T-helper 1 cell (primary cell): ENCODE measurements around the gene COPS3.

Experiments used
- DNase-seq, 5 donors: peaks; one replicate each; pipeline ENCODE4 v3.0.0-alpha.2; 2012 to 2020

COPS3 gene

DNA sequence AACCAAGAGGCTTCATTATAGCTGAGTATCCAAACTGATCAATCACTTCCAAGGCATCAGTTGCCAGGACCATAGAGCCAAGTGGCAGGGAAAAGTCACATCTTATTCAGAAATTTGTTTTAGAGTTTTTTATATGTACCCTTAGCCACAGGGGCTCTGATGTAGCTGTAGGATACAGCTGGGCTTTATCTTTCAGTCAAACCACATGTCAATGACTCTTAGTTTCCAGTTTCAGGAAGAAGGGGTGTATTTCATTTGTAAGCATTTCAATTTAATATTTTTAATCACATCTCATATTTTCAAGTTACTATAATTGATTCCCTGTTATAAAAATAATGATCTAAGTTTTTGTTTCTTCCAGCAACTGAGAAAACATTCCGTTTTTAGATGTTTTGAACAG, 41.2 kb downstream of the COPS3 start:
- DNase-seq, result no peak

DNA sequence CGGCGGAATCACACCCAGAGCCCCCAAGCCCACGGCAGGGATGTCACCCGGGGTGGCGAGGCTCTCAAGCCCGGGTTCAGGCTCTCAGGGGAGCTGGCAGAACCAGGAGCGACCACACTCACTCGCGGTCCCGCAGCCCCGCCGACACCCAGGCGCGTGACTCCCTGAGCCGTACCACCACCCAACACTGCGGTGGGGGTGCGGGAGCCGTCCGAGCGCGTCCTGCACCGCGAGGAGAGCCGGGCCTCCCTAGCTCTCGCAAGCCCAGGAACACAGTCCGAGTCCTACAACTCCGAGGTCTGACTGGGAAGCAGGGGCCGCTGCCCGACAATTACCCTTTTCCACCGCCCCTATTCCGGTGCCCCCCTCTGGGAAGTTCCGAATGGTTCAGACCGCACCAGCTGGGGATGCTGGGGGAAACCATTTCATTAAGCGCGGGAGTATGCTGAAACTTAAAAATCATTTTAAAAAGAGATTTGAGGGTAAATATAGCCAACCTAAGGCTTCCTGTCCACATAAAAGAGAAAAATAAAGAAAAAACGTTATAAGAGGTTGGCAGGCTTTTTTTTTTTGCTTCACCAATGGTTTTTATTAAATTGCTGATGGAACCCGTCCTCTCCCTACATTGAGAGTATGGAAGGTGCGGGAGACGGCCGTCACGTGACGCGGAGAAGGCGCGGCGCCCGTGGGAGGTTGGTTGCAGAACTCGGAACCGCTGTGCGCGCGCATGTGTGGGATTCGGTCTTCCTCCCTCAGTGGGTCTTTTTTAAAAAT, 43.8 kb downstream of the COPS3 start, which contains the start of gene FLCN:
FLCN (minus strand) TSS at position 143 of the 774 bp plus-strand sequence. CDS start 9,031 bp downstream, outside the sequence.
- DNase-seq, result peak; percentile 84 to 89 (median 87)

DNA sequence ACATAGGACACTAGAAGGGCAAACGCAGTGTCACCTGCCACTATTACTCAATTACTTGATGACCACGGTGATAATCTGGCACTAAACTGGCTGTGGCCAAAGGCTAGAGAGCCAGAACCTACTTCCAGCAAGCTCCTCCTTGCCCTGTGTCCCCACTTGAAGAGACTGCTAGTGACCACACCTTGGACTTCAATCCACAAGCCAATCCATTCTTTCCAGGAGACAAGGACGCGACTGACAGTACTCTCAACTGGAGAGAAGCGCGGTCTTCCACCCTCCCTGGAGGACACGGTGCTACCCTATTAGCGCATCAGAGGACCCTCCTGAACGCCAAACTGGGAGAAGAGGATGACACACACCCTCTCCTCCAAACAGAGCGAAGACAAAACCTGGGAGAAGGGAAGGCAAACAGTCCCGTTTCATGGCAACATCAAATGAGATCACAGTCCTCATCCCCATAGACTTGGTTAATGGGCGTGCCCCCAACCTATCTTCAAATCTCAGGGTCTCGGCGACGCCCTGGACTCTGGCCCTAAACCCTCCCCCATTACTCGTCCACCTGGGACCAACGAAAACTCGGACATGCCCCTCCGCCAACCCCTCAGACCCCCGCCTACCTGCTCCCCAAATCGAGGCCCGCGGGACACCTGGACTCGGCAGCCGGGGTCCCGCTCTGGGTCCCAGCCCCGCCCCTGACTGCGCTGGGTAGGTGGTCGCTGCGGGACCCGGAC, 44.6 kb downstream of the COPS3 start:
- DNase-seq, result no peak

DNA sequence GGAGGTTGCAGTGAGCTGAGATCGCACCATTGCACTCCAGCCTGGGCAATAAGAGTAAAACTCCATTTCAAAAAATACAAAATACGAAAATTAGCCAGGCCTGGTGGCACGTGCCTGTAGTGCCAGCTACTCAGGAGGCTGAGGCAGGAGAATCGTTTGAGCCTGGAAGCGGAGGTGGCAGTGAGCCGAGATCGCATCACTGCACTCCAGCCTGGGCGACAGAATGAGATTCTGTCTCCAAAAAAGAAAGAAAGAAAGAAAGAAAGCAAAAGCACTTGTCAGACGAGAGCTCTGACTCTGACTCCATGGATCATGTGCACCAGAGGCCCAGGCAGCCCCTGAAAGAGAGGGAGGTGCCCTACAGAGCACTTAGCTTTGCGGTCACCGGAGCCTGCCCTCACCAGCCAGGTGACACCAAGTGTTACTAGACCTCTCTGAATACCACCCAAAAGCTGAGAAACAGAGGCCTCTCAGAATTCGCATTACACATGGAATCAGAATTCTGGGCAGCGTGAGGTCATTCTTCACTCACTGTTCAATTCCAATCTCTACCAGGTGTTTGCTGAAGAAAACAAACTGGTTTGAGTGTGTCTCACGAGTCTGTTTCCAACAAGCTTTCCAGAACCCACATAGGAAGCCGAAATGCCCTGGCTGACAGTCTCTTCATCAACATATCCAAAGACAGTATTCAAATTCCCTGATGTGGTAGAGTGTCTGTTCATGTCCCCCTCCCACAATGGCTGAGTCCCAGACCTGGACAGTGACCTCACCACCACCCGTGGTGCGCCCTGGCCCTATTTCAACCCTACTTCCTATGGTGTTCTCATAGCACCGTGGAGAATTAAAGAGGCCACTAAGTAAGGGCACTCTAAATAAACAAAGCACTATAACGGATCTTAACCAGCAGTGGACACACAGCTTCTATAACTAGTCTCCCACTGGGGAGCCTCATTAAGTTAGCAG, 45.6 kb downstream of the COPS3 start:
- DNase-seq, result no peak

DNA sequence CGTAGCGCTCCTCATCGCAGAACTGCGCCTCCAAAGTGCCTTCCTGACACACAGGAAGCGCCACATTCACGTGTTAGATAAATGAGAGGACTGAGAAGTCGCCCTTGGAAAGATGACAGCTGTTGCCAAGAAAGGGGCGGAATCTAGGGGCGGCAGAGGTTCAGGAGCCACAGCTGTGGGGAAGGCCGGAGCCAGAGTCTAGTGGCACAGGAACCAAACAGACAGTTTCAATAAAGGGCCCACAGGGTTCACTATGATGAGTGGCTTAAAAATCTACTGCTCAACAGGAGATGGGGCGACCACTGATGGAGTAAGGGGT, 48.8 kb downstream of the COPS3 start:
- DNase-seq, result no peak

DNA sequence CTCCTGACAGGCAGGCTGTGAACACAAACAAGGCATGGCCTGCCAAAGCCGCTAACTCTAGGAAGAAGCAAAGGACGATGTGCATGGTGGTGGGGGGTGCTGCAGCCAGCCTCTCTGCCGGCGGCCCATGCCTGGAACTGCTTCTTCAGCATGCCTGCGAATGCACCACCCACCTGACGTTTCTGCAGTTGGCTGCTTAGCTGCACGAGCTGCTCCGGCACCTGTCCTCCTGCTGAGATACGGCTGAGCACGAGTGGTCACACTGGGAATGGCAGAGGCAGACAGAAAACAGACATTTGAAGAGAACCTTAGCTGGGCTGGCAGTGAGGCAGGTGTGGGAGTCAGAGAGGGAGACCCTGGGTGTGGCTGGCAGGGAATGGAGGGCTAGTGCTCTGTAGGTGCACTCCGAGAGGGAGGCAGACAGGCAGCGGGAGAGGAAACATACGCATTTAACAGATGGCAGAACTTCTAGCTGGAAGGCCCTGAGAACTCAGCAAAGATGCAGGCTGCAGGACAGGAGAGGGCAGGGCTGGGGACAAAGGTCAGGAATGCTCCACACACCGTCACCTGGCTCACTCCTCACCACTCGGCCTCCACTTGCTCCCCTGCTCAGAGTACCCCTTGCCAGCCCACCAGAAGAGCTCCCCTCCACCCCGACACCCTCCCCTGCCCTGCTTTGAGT, 49.3 kb downstream of the COPS3 start:
- DNase-seq, result no peak

DNA sequence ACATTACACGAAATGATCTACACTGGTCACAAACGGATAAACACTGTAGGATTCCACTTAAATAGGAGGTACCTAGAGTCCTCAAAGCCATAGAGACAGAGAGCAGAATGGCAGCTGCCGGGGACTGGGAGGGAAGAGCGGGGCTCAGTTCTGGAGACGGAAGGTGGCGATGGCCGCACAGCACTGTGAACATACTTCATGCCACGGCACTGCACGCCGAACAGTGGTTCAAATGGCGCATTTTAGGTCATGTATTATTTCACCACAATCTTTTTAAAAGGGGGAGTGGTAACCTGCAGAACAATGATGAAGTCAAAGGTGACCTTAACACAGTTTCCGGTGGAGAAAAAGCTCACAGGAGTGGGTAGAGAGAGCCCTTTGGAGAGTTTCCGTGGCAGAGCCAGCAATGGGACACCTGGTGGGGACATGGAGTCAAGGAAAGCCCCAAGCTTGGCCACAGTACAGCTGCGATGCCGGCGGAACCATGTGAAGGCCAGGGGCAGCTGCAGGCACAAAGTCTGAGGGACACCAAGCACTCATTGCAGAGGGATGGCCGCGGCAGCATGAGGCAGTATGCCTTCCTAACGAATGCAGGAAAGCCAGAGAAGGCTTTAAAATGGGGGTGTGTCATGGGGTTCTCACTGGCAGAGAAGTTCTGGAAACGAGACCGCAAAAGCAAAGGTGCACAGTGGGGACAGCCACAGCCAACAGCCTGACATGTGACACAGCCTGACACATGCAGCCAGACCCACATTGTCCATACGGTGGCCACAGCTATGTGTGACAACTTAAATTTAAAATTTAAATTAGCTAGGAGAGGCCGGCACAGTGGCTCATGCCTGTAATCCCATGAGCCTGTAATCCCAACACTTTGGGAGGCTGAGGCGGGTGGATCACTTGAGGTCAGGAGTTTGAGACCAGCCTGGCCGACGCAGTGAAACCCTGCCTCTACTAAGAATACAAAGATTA, 51.3 kb downstream of the COPS3 start:
- no peak for DNase-seq

DNA sequence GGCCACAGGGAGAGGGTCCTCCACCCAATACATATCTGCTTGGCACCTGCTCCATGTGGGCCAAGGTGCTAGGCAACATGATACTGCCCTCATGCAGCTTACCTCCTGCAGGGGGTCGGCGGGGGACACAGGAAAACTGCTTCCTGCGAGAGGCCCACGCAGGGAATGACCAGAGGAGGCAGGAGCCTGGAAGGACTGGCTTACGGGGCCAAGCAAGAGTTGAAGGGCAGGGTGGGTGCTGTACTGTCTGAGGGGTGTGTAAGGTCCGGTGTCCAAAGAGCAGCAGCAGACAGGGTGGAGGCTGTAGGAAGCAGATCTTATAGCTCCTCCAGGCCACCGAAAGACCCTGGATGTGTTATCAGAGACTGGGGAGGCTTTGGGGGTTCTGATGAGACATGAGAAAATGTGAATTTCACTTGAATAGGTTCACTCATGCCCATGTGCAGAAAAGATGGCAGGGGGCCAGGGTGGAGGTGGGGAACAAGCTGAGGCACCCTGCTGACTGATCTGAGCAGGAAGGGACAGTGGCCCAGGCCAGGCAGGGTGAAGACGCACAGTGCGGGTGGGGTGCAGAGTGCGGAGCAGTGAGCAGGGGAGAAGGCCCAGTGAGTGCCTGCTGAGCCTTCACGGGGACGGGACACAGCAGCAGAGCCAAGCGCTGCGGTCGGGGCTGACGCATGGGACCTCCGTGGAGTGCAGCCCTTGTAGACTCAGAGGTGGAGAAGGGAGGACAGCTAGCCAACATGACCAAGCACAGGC, 52.3 kb downstream of the COPS3 start:
- no peak for DNase-seq

DNA sequence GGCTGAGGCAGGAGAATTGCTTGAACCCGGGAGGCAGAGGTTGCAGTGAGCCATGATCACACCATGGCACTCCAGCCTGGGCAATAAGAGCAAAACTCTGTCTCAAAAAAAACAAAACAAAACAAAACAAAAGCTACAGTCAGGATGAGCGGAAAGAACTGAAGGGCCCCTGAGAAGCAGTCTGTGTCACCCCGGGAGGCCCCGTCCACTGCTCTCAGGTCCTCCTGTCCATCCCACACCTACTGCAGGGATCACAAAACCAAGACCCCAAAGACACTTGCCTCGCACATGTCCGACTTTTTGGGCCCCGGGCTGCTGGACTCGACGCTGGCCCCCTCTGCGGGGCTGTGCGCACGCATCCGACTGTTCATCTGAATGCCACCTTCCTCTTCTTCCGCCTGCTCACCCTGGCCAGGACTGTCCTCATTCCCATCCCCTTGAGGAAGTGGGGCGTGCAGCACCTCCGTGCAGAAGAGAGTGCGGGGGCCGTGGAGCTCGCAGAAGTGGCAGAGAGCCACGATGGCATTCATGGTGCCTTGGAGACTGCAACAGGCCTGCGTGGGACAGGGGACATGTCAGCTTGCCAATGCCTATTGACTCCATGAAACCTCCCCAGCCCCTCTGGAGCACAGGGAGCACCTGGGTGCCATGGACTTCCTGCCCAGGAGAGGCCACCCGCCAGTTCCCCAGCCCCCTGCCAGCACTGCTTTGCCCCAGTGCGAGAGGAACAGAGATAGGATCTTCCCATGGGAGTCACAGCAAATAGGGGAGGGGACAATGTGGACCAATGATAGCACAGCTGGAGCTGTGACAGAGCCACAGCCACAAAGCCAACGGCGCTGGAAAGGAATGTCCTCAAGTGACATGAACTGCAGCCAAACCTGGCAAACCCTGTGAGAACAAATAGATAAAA, 53.2 kb downstream of the COPS3 start:
- DNase-seq, result no peak

DNA sequence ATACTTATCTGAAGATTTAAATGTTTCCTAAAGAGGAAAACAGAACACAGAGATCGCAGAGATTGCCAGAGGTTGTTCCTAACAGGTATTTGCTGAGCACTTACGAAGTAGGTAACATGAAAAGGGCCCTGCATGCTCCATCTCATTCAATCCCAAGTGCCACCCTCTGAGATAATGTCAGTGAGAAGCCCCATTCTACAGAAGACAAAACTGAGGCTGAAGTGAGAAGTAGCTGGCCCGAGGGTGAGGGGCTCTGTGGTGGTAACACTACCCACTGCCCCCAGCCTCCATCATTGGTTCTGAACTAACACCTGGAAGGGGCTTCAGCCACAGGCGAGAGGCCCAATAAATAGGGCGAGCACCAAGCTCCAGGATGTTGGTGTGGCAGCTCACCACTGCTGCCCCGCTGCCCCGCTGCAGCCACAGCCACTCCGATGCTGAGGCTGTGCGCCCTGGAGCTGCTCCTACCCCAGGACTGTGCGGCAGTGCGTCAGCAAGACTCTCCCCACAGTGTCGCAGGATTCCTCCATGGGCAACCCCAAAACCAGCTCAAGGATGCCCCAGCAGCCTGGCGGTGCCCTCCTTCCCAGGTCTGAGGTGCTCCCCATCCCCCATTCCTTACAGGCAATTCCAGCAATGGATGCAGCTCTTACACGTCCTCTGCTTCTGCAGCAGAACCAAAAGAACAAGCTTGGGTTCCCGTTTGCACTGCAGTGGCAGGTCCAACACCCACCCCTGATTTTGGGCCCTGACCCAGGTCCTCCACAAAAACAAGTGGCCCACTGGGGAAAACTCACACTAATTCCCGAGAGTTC, 54.4 kb downstream of the COPS3 start:
- DNase-seq, result no peak

DNA sequence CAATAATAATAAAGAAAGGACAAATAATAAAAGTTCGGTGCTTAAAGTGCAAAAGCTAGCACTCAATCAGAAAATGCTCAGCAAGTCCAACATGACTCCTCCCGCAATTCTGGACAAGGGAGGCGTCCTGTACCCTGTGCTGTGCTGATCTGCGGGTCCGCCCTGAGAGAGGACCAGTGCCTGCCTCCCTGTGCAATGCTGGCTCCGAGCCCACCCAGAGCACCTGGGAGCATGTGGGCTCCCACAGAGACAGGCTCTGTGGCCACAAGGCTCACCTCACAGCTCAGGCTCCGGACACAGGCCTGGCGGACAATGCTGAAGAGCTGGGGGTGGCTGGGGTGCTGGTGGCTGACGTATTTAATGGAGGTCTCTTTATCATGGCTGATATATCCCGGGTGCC, 55.1 kb downstream of the COPS3 start:
- DNase-seq, result no peak

DNA sequence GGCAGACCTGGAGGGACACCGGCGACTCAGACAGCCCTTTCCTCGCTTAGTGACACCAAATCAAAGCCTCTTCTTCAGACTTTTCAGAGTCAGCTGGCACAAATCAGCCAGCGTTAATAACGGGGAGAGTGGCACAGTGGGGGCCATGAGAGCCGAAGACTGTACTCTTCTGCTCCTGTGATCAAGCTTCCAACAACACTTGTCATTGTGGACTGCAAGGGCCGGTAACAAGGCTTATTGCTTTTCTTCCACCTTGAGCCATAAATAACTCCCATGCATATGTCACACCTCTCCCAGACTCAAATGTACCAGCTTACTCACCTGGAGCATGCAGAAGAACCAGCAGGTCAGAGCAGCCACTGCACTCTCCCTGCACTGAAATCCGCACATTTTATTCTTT, 56.9 kb downstream of the COPS3 start:
- DNase-seq, result no peak

DNA sequence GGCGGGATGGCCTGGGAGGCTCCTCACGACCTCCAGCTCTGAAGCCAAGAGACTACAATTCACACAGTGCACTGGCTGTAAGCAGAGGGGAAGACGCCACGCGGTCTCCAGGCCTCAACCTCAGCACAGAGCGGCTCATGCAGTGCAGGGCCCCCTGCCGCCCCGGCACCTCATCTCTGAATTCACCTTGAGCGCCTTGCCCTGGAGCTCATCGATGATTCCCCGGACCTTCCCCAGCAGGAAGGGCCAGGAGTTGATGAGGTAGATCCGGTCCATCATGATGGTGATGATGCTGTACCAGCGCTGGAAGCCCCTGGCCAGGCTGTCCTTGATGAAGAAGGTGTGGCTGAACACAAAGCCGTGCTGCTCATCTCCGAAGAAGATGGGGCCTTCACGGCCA, 57.3 kb downstream of the COPS3 start:
- DNase-seq, result no peak

DNA sequence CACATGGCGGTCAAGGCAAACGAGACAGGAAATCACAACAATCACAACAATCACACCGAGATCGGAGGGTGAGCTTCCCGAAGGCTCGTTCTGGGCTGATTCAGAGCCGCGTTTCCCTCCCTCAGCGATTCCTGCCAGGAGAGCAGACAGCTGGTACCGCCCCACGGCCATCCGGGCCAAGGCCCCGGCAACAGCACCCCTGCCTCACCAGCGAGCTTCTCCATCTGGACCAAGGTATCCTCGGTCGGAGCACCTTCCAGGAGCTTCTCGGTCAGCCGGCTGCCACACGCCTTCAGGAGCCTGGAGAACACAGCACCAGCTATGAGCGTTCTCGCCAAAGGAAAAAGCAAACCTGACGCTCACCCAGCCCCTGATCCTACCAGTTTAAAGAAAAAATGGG, 59.7 kb downstream of the COPS3 start:
- no peak for DNase-seq

DNA sequence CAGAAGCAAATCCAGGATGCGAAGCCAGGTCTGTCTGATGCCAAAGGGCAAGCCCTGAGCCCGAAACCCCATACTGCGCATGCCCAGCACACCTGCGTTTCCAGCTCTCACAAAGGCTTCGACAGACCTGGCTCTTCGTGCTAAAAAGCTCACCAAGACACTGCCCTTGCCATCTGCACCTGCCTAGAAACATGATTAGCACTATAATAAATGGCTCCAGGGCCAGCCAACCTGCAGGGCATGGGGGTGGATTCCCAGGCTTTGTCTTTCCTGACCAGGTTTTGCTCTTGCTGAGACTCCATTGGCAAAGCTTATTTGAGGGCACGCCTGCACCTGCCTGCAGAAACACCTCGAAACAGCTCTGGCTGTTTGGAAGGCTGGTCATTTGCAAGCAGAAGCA, 60.5 kb downstream of the COPS3 start:
- DNase-seq, result no peak

DNA sequence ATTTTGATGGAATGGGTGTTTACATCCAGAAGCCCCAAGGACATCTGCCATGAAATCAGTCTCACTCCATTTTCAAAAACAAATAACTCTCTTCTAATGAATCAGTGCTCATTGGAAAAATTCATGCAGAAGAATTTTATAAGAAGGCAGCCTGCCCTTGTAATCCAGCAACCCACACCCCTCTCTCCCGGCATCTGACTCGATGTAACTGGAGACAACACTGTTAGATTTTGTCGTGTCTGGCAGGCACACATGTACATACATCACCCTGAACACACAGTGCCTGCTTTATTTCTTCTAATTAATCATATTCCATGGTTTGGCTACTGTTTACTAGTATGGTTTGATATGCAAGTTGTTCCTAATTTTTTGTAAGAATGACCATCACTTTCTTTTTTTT, 63.1 kb downstream of the COPS3 start:
- no peak for DNase-seq

DNA sequence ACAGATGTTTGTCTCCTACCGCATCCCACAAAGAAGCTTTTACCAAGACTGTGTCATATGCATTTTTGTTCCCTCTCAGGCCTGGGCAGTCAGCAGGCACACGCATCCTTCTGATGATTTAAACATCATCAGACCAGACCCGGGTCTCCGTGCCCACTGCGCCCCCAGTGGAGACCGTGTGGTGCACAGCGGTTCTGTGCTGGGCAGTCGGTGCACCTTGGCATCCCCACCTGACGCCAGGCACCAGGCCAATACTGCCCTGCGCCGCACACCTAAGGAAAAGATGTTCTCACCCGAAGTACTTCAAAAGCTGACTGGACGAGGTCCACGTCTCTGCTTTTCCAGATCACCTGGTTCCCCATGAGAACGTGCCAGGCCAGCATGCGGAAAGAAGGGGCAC, 64.3 kb downstream of the COPS3 start:
- no peak for DNase-seq

DNA sequence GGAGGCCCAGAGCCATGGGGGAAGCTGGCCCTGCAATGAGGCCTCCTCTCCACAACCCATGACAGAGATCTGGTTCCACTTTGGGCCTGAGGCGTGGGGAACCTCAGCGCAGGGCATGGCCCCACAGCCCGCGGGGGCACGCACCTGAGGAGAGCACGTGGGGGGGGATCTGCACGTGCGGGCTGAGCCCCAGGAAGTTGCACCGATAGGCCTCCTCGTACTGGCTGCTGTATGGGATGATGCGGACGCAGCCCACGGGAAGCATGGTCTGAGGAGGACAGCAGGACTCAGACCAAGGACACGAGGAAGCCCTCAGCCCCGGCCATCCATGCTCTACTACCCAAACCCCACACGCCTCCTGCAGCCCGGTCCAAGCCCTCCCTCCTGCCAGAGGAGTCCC, 64.8 kb downstream of the COPS3 start:
- DNase-seq, result no peak

DNA sequence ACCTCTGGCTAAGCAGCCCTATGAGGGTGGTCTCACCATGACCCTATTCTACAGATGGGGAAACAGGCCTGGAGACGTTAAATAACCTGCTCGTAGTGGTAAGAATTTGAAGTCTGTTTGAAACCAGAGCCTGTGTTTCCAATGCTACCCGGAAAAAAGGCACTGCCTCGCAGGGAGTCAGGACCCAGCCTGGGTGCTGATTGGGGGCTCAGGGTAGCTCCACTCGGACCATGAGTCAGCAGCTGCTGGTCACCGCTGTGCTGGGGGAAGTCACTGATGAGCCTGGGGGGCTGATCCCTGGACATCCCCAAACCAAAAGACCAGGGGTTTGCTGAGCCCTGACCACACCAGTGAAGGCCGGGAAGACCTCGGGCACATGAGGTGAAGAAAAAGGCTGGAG, 65.5 kb downstream of the COPS3 start:
- no peak for DNase-seq
